HG02840 (cell line): ENCODE measurements around the gene NFIX.

Experiments
- ATAC-seq: cut with Tn5 transposase; IDR thresholded peaks from one replicate; pipeline ENCODE4 v1.9.1; 2021; ENCODE audit warnings: mild to moderate bottlenecking, moderate library complexity, moderate number of reproducible peaks; ENCODE audit not compliant: unreplicated experiment, low FRiP score

The NFIX gene

GRCh38 chr19:13033819-13034611 is 38.7 kb downstream of the NFIX start:
- no peak for ATAC-seq

GRCh38 chr19:13034636-13035035 is 39.4 kb downstream of the NFIX start:
- no peak for ATAC-seq

GRCh38 chr19:13035820-13036365 is 40.6 kb downstream of the NFIX start:
- ATAC-seq, result no peak

GRCh38 chr19:13036366-13036976 is 41.2 kb downstream of the NFIX start:
- ATAC-seq, result no peak

- ATAC-seq, result no peak
These were observed 41.9 kb downstream of the NFIX start for GRCh38 chr19:13037161-13037560.

GRCh38 chr19:13037731-13038130 is 42.5 kb downstream of the NFIX start:
- no peak for ATAC-seq

- no peak for ATAC-seq
These were observed 43.3 kb downstream of the NFIX start for GRCh38 chr19:13038306-13039210.

GRCh38 chr19:13039211-13039789 is 44.0 kb downstream of the NFIX start:
- ATAC-seq, result no peak

- ATAC-seq, result no peak
These were observed 45.1 kb downstream of the NFIX start for GRCh38 chr19:13040232-13040947.

- no peak for ATAC-seq
These were observed 45.6 kb downstream of the NFIX start for GRCh38 chr19:13040948-13041292.

GRCh38 chr19:13042443-13043130 is 47.3 kb downstream of the NFIX start:
- no peak for ATAC-seq

- no peak for ATAC-seq
These were observed 48.0 kb downstream of the NFIX start for GRCh38 chr19:13043285-13043684.

- ATAC-seq, result no peak
These were observed 49.1 kb downstream of the NFIX start for GRCh38 chr19:13044231-13044836.

- no peak for ATAC-seq
These were observed 50.5 kb downstream of the NFIX start for GRCh38 chr19:13045812-13046211.

- ATAC-seq, result no peak
These were observed 52.1 kb downstream of the NFIX start for GRCh38 chr19:13047374-13047773.

- no peak for ATAC-seq
These were observed 55.0 kb downstream of the NFIX start for GRCh38 chr19:13050274-13050673.

- ATAC-seq, result no peak
These were observed 56.4 kb downstream of the NFIX start for GRCh38 chr19:13051557-13052165.

GRCh38 chr19:13052447-13053175 is 57.3 kb downstream of the NFIX start:
- ATAC-seq, result no peak
